Muscle layer of duodenum (tissue), 2 donors: ENCODE data around the gene BRCA1.
A peak's percentile ranks its signal among the peaks of the same experiment; 100 is the strongest.

ENCODE experiments used
- H3K27ac ChIP-seq: one replicate; pipeline ENCODE4 v1.7.0; 2013; ENCODE audit warnings: mild to moderate bottlenecking, low read length
- H3K27me3 ChIP-seq: one replicate; pipeline ENCODE4 v1.7.0; 2013; ENCODE audit warnings: low read depth, mild to moderate bottlenecking, control low read depth, low read length
- H3K36me3 ChIP-seq, 2 donors: one replicate each; pipeline ENCODE4 v1.7.0; 2013; ENCODE audit warnings: low read length in 2 of 2, control low read depth in 1 of 2, mild to moderate bottlenecking in 1 of 2; ENCODE audit not compliant: insufficient read depth in 2 of 2, control insufficient read depth in 1 of 2
- H3K4me1 ChIP-seq, 2 donors: one replicate each; pipeline ENCODE4 v1.7.0; 2013; ENCODE audit warnings: low read length in 2 of 2, mild to moderate bottlenecking in 2 of 2, control low read depth in 1 of 2, moderate library complexity in 1 of 2; ENCODE audit not compliant: insufficient read depth in 2 of 2, control insufficient read depth in 1 of 2
- H3K4me3 ChIP-seq, 2 donors: one replicate each; pipeline ENCODE4 v1.7.0; 2013; ENCODE audit warnings: low read length in 2 of 2, low read depth in 1 of 2, mild to moderate bottlenecking in 1 of 2
- H3K9me3 ChIP-seq, 2 donors: one replicate each; pipeline ENCODE4 v1.7.0; 2013; ENCODE audit warnings: low read length in 2 of 2, control low read depth in 1 of 2, mild to moderate bottlenecking in 1 of 2; ENCODE audit not compliant: control insufficient read depth in 1 of 2
- donor health status: healthy.

The BRCA1 gene

DNA sequence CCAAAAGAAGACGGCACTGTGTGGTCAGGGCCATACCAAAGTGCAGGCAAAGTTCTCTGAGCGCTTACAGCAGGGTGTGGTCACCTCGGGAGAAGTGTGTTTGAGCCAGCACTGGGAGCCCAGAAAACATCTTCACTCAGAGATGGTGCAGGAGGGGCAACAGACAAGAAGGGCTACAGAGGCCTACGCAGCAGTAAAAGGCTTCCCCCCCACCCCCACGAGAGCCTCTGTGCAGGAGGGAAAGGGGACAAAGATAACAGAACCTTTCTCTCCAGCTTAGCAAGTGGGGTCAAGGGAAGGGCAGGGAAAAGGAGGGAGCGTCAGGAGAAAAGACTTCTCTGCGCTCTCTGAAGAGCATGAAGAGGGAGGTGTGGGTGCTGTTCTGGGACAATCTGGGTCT, 105.7 kb downstream of the BRCA1 start:
- peaks cover 17 to 43% of the 10 kb centered on the region in 2 donors for H3K4me1 ChIP-seq
- H3K9me3 ChIP-seq, result no peaks in the 10 kb centered on the region
- H3K4me3 ChIP-seq, result peak overlapping the region; percentile 23 to 100
- H3K27me3 ChIP-seq, result no peaks in the 10 kb centered on the region
- H3K27ac ChIP-seq, result peak overlapping the region; percentile 75
- H3K36me3 ChIP-seq, result peaks cover 13 to 37% of the 10 kb centered on the region in 2 donors

DNA sequence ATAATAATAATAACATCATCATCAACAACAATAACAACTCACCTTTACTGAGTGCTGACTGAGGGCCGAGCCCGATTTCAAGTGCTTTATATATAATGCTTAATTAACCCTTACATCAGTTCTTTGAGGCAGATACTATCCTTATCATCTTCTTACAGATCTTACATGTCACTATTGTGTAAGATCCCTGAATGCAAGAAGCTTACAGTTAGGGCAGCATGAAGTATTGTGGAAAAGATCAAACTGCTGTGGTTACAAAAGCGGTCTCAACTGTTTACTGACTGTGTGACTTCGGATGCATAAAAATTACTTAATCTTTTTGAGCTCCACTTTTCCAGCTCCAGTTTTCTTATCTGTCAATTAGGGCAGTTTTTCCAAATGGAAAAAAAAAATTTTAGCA, 106.2 kb downstream of the BRCA1 start:
- no peak overlapping the region for H3K4me3 ChIP-seq
- no peaks in the 10 kb centered on the region for H3K27me3 ChIP-seq
- peaks cover 13 to 42% of the 10 kb centered on the region in 2 donors for H3K36me3 ChIP-seq
- H3K9me3 ChIP-seq, result no peaks in the 10 kb centered on the region
- no peak overlapping the region for H3K27ac ChIP-seq
- H3K4me1 ChIP-seq, result peaks cover 17 to 47% of the 10 kb centered on the region in 2 donors

DNA sequence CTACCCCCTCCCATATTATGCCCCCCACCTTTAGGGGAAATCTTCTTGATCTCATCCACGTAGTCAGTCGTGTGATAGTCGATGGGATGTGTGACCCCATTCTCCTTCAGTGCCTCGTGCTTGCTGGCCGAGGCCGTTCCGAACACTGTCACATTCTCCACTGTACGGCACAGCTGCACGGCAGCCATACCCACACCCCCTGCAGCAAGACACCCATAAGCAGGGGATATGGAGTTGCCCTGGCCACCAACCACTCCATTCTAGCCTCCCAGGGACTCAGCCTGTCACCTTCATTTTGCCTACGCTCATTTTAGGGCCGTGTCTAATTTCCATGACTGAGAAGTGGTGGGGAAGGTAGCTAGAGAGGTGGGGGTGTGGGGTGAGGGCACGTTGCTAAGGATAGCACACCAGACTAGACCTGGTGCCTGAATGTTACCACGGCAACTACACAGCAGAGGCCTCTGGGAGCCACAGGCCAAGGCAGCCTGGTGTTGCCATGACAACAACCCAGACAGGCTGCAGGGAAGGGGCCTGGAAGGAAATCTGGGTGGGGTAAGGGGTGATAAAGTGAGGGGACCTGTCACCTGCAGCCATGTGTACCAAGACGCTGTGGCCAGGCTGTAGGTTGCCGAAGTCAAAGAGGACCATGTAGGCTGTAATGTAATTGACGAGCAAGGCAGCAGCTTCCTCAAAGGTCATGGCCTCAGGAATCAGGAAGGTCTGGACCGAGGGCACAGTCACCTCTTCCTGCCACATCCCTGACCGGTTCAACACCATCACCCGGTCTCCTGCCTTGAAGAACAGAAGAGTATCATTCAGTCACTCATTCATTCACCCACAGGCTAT, 106.9 kb downstream of the BRCA1 start:
- Histone ChIP-seq H3K4me3 (no peak overlapping the region), H3K4me1 (peaks cover 17 to 53% of the 10 kb centered on the region in 2 donors), H3K27me3 (no peaks in the 10 kb centered on the region), H3K36me3 (peaks cover 15 to 49% of the 10 kb centered on the region in 2 donors), H3K27ac (peak overlapping the region; percentile 11), H3K9me3 (no peaks in the 10 kb centered on the region)

DNA sequence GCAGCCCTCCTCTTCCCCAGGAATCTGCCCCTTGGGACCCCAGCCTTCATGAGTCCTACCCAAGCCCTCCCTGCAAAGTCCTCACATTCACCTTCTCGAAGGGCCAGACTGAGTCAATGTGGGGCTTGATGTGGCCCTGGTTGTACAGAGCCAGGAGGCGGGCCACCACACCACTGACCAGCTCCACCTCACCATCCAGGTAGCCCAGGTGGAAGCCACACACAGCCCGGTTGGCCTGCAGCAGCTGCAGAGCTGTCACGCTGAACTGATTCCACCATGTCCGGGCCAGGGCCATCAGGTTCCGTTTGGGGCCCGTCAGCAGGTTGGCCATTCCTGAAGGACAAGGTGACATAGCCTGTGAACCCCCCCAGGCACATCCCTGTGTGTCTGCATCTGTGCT, 108.9 kb downstream of the BRCA1 start:
- H3K4me1 ChIP-seq, result peaks cover 17 to 58% of the 10 kb centered on the region in 2 donors
- no peak overlapping the region for H3K4me3 ChIP-seq
- peak overlapping the region; percentile 51 for H3K27ac ChIP-seq
- no peaks in the 10 kb centered on the region for H3K9me3 ChIP-seq
- peaks cover 21 to 52% of the 10 kb centered on the region in 2 donors for H3K36me3 ChIP-seq
- no peaks in the 10 kb centered on the region for H3K27me3 ChIP-seq

DNA sequence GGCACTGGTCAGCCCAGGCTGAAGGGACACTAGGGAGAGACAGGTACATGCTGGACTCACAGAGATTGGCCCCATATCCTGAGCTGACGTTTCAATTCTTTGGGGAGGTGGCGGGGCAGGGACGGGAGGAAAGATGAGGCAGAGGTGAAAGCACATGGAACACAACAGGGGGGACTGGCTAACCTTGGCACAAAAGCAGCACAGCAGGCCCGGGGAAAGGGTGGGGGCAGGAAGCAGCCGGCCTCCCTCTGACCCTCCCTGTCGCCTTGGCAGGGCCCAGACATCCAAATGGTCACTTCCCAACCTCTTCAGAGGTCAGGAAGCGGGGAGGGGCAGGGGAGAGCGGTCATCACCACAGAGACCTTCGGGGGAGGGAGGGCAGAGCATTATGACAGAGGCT, 109.6 kb downstream of the BRCA1 start:
- H3K4me1 ChIP-seq, result peaks cover 17 to 58% of the 10 kb centered on the region in 2 donors

DNA sequence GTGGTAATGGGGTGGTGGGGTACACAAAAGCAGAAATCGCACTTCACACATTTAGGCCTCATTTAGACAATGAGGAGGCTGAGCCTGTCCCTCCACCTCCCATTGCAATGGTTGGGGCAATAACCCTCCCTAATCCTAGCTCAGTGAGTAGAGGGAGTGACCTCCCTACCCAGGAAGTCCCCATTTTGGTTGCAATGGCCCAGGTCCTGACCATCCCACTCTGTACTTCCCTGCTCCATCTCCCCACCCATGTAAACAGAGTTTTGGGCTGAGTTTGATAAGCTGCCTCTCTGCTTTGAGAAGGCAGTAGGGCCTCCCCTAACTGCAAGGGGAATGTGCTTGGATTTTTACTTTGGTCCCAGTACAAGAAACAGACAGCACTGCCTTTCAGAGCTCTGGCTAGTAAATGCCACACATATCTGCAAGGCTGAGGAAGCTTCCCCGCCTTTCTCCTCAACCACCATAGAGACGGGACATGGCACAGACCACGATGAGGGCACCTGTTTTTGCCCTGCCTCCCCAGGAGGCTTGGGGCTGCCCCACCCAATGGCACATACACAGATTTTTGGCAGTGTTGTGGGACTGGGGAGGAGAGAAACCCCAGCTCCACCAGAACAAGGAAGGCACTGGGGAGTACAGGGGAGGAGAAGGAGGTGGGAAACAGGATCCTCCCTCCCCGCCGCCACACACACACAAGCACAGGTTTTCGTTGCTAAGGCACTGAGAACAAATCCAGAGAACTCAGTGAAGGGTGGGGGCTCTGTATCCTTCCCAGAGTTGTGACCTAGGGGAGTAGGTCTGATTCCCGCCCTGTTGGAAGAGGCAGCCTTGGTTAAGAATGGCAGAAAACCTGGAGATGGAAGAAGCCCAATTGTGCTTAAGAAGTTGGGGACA, 110.3 kb downstream of the BRCA1 start:
- H3K27me3 ChIP-seq, result no peaks in the 10 kb centered on the region
- H3K9me3 ChIP-seq, result no peaks in the 10 kb centered on the region
- H3K36me3 ChIP-seq, result peaks cover 21 to 52% of the 10 kb centered on the region in 2 donors
- H3K4me3 ChIP-seq, result no peak overlapping the region
- peaks cover 16 to 52% of the 10 kb centered on the region in 2 donors for H3K4me1 ChIP-seq
- peak overlapping the region; percentile 57 for H3K27ac ChIP-seq

More for the DNA sequence above, 109.6 kb downstream of the BRCA1 start:
- Histone ChIP-seq H3K36me3 (peaks cover 21 to 52% of the 10 kb centered on the region in 2 donors), H3K27ac (peak overlapping the region; percentile 57), H3K4me3 (no peak overlapping the region), H3K27me3 (no peaks in the 10 kb centered on the region), H3K9me3 (no peaks in the 10 kb centered on the region)

DNA sequence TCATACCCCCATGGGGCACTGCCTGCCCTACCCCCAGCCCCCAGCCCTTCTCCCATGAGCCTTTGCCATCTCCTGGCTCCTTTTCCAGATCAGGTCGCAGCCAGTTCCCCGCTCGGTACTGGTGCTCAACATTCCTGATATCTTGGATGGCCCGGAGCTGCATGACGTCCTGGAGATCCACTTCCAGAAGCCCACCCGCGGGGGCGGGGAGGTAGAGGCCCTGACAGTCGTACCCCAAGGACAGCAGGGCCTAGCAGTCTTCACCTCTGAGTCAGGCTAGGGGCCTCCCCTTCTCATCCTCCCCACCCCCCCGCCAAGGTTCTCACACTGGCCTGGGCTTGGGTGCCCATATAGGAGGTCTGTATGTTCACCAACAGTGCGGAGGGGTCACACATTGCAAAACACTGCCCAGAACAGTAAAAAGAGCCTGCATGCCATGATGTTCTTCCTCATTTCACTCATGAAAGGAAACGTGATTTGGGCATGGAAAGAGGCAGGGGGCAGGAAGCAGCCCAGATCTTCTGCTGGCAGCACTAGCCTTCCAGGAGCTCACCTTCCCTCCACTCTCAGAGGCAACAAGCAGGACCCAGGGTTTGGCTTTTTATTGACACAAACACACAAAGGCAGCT, 111.0 kb downstream of the BRCA1 start:
- H3K36me3 ChIP-seq, result peaks cover 21 to 52% of the 10 kb centered on the region in 2 donors
- H3K9me3 ChIP-seq, result no peaks in the 10 kb centered on the region
- peaks cover 10 to 44% of the 10 kb centered on the region in 2 donors for H3K4me1 ChIP-seq
- H3K27ac ChIP-seq, result no peak overlapping the region
- no peaks in the 10 kb centered on the region for H3K27me3 ChIP-seq
- no peak overlapping the region for H3K4me3 ChIP-seq

DNA sequence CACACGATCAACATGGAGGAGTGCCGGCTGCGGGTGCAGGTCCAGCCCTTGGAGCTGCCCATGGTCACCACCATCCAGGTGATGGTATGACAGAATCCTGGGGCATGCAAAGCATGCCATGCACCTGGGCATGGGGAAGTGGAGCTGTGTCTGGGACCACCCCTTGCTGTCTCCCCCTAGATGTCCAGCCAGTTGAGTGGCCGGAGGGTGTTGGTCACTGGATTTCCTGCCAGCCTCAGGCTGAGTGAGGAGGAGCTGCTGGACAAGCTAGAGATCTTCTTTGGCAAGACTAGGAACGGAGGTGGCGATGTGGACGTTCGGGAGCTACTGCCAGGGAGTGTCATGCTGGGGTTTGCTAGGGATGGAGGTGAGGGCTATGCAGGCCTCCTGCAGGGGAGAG, 111.9 kb downstream of the BRCA1 start:
- H3K4me3 ChIP-seq, result no peak overlapping the region
- H3K27me3 ChIP-seq, result no peaks in the 10 kb centered on the region
- H3K4me1 ChIP-seq, result peaks cover 7 to 36% of the 10 kb centered on the region in 2 donors
- no peak overlapping the region for H3K27ac ChIP-seq
- peaks cover 21 to 48% of the 10 kb centered on the region in 2 donors for H3K36me3 ChIP-seq
- H3K9me3 ChIP-seq, result no peaks in the 10 kb centered on the region

DNA sequence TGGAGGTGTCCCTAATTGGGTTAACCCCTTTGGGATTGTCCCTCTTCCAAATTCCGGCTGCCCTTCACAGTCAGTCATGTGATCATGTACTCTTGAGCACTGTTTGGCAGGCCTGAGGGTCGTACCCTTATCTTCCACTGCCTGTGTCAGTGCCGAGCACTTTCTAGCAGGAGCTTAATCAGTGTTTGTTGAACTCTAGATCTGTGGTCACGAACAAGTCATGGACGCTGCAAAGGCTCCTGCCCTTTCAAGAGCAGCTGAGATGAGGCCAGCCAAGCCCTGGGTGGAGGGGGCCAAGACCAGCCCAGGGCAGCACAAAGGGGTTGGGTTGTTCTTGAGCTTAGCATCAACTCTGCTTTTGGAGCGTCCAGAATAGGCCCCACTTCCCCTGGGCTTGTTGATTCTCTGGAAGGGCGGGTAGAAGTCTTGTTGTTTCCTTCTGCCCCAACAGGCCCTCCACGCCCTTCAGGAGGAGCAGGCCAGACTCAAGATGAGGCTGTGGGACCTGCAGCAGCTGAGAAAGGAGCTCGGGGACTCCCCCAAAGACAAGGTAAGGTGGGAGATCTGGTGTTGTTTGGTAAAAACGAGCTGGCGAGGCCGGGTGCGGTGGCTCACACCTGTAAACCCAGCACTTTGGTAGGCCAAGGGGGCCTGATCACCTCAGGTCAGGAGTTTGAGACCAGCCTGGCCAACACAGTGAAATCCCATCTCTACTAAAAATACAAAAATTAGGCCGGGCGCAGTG, 113.3 kb downstream of the BRCA1 start:
- Histone ChIP-seq H3K27ac (no peak overlapping the region), H3K4me1 (peaks cover 5 to 31% of the 10 kb centered on the region in 2 donors)

DNA sequence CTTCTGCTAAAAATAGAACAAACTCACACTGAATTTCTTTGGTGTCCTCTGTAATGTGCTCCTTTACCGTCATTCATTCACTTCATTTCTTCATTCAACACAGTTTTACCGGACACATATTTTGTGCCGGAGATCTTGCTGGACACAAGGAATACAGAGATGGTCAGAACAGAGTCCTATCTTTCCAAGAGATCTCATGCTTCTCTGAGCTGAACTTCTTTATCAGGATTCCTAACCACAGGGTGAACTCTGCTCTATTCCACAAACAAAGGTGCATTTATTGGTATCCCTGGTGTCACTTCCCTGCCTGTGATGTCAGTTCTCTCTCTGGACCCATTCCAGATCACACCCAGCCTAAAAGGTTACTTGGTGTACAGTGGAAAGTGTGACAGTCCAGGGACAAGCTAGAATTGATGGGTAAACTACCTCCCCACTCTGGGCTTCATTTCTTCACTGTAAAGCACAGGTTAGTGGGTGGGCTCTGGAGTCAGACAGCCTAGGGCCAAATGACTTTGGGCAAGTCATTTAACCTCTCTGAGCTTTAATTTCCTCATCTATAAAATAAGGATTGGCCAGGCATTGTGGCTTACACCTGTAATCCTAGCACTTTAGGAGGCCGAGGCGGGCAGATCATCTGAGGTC, 114.4 kb downstream of the BRCA1 start:
- Histone ChIP-seq H3K36me3 (peaks cover 14 to 33% of the 10 kb centered on the region in 2 donors), H3K4me3 (no peak overlapping the region), H3K4me1 (peaks cover 5 to 28% of the 10 kb centered on the region in 2 donors), H3K9me3 (no peaks in the 10 kb centered on the region), H3K27ac (peak overlapping the region; percentile 39), H3K27me3 (no peaks in the 10 kb centered on the region)

More for the DNA sequence above, 113.3 kb downstream of the BRCA1 start:
- Histone ChIP-seq H3K27me3 (no peaks in the 10 kb centered on the region), H3K9me3 (no peaks in the 10 kb centered on the region), H3K36me3 (peaks cover 18 to 44% of the 10 kb centered on the region in 2 donors), H3K4me3 (no peak overlapping the region)
